Hematopoietic multipotent progenitor cell treated with erythropoietin and hydrocortisone succinate and interleukin-3 and kit ligand, for 6 days (in vitro differentiated cells): Measurements from ENCODE around the gene SMKR1.
"Not testable (repeated sequence)": the region's sequence is repeated elsewhere in the genome, so short reads cannot be mapped to it uniquely, and the experiment has no call there.

Experiments
- DNase-seq: peaks from one replicate; pipeline ENCODE4 v3.0.0-alpha.2; 2015

The SMKR1 gene

DNA sequence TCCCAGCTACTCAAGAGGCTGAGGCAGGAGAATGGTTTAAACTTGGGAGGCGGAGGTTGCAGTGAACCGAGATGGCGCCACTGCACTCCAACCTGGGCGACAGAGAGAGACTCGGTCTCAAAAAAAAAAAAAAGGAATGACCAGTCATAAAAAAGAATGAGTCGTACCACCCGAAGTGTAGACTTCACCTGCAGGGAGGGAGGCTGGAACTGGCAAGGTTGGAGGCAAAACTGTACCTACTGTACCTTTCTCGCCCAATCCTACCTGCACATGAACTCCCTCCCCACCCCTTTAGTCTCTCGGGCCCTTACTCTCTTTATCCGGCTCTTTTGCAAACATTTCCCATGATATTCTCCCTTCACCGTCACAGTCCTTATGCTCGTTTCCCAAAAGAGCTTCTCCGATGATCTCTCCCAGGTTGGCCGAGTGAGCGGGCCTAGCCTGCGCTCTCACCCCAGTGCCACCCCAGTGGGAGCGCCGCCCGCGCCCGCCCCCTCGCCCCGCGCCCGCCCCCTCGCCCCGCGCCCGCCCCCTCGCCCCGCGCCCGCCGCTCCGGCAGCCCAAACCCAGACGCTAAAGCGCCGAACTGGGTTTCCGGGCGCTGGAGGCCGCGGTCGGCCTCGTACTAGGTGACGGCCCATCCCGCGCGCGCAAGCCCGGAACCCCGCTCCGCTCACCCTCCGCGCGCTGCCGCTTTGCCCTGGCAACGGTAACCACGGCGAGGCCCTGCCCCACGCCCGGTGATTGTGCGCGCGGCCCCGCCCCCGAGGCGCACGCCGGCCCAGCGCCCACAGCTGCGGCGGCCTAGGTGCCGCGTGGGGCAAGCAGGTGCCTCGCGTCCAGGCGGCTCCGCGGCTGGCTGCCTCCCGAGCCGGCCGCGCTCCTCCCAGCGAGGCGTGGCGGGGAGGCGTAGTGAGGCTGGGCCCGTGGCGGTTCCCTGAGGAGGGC, at the start of gene SMKR1:
TSS of gene SMKR1 (plus strand) at position 772 of the 948 bp plus-strand sequence. CDS start 294 bp downstream, outside the sequence.
- peak; percentile 83 for DNase-seq

DNA sequence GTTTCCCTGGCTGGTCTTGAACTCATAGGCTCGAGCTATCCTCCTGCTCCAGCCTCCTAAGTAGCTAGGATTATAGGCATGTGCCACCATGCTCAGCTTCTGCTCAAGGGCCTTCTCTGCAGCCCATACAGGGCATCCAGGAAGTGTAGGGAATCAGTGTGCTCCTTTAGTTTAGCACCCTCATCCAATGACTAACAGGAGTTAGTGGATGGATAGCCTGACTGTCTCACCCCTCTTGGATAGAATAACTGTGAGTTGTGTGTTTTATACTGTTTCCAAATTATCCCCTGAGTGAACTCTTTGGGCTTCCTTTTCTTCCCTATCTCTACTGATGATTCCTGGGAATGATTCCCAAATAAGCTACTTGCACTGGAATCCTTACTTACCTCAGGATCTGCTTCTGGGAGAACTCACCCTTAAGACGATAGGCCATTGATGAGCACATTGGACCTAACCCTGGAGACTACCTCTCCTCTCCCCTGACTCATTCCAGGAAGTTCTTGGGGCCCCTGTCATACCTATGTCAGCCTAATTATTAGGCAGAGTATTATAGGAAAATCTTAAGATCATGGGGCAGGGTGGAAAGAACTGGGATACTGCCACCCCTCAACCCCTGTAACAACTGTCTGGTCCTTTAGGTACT, 49.6 kb upstream of the SMKR1 start:
- DNase-seq, result no peak

DNA sequence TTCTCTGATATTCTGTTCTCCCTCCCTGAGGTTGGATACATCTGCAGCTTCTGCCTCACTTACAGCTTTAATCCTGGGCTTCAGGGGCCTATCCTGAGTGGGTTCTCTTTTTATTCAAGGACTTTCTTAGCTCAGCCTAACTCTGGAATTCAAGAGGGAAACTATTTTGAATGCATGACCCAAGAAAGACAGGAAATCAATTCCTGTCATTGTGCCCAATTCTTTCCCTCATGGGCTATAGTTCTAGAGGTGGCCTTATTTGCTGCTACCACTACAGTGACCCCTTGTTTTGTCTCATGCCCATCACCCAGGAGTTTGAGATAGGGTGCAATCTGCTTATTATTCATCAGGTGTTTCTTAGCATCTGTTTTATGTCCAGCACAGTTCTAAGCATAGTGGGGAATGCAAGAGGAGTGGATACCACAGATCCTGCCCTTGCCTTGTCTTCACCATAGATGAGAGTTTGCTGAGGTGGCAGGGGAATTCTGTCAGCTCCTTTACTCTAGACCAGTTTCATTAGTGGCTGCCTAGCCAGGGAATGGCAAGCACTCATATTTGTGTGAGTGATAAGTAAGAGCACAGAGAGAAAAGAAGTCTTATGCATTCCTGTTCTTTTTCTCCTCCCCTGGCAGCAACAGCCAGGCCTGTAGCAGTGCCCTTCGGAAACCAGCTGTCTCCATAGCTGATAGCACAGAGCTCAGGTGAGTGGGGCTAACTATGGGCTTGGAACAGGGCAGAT, 48.7 kb upstream of the SMKR1 start:
- DNase-seq, result no peak

DNA sequence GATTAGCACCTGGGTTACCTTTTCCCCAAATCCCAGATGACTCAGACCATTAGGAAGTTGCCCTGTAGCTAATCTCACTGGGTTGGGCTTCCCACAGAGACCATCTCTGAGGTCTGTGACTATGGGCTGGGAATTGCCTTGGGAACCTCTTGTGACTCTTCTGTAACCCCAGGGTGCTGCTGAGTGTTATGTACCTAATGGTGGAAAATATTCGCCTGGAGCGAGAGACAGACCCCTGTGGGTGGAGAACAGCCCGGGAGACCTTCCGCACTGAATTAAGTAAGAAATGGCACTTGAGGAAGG, 48.1 kb upstream of the SMKR1 start:
- no peak for DNase-seq

DNA sequence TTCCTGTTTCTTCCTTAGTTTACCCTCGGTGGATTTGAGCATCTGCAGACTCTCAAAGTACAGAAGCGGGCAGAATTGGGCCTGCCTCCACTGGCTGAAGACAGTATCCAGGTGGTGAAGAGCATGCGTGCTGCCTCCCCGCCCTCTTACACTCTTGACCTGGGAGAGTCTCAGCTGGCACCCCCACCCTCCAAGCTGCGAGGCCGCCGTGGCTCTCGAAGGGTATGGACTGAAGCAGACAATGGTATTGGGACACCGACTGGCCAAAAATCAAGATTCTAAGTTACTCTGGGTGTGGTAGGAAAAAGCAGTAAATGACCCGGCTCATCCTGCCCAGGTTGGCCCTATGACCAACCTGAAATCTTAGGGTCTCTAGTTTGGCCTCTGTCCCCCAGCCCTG, 45.9 kb upstream of the SMKR1 start:
- DNase-seq, result no peak

DNA sequence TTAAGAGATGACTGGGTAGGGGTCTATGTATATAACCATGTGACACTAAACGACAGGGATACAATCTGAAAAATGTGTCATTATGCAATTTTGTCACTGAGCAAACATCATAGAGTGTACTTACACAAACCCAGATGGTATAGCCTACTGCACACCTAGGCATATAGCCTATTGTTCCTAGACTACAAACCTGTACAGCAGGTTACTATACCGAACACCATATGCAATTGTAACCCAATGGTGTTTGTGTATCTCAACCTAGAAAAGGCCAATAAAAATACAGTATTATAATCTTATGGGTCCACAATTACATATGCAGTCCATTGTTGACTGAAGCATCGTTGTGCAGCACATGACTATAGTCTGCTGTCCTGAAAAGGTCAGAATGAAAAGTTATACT, 45.2 kb upstream of the SMKR1 start:
- DNase-seq, result no peak

DNA sequence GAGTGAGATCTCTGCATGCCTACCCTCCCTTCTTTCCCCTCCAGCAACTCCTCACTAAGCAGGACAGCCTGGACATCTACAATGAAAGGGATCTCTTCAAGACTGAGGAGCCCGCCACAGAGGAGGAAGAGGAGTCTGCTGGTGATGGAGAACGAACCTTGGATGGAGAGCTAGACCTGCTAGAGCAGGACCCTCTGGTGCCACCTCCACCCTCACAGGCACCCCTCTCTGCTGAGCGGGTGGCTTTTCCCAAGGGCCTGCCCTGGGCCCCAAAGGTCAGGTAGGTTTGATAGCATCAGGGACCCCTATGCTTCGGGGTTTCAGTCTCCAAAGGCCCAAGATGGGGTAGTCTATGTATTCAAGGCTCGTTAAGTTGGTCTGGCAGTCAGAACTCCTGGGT, 44.2 kb upstream of the SMKR1 start:
- no peak for DNase-seq

DNA sequence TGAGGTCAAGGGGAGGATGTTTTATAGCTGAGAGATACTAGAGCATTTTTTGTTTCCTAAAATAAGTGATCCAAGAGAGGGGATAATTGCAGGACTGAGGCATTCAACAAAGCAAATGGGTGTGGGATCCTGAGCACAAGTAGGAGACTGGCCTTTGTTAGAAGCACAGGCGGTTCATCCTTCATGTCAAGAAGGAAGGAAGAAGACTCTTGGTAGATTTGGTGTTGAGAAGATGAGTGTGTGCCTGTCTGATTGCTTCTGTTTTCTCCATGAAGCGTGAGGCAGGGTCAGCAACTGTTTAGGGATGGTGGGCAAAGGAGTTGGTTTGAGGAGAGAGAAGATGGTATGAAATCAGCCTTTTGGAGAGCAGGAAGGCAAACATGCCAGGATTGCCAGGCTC, 40.5 kb upstream of the SMKR1 start:
- DNase-seq, result no peak

DNA sequence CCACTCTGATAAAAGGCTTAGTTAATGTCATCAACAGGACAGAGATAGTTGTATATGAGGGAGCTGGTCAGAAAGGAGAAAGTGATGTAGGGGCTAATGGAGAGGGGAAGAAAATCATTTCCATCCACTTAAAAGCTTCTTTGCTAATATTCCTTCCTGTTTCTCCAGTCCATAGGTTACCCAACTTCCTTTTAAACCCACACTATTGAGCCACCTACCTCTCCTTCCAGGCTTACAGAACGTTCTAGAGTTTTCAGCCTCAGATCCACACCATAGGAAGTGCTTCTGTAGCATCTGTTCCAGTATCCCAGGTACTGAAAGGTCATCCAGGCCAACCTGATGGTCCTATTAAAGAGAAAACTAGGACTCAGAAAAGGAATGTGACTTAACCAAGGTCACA, 39.9 kb upstream of the SMKR1 start:
- no peak for DNase-seq

DNA sequence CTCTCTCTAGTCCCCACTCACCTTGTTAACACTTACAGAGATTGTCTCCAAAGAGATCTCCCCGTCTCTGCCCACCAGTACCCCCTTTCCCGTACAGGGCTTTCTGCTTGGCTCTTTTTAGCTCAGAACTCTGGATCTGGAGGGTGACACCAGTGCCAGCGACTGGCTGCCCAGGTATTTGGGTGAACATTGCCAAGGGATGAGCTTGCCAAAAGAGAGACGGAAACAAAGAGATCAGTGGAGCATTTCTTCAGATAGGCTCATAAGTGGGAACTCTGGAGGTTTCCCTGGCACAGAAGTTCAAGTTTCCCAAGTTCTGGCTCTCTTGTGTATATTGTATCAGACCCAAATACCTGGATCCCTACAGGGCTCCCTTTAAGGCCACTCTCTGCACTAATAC, 38.1 kb upstream of the SMKR1 start:
- no peak for DNase-seq

DNA sequence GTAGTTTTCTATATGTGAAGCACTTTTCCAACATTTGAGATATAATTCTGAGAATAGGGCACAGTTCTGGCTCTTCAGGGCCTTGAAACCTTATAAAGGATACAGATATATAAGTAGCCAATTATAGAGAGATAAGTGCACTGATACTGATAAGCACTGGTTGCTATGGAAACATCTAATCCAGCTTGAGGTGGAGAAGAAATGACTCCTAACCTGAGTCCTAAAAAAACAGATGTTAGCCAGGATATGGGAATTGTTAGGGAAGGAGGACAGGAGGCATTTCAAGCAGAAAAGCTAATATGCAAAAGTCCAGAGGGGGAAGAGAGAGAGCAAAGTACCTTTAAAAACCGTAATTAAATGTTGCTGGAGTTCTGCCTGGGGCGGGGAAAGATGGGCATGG, 37.3 kb upstream of the SMKR1 start:
- no peak for DNase-seq

DNA sequence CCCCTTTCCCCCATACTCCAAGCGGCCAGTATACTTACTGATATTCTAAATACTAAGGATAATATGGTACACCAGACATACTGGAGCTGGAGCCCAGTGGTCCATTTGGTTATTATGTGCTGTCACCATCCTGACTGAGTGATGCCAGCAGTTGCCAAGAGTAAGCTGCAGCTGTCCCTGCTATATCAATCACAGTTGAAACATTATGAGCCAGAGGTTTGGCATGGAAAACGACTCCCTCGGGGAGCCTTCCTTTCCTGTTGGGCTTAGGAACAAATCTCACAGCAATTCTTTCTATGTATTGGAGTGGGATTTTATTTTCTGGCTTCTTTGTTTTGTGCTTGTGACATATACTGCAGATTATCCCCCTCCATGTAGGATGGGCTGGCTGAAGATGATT, 35.5 kb upstream of the SMKR1 start:
- DNase-seq, result no peak

DNA sequence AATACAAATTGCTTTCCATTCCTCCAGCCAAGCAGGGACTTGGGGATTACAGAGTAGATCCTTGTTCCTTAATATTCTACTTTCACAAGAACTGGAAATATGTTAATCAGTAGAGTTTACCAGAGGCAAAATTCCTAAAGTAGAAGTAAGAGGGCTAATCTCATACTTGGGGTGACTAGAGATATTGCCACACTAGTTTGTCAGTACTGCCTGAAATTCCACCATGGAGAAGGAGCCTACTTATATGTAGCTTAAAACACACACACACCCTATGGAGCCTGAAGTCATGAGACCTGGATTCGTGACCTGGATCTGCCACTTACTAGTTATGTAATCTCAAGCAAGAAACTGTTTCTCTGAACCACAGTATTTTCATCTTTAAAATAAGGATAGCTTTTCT, 34.2 kb upstream of the SMKR1 start:
- no peak for DNase-seq

DNA sequence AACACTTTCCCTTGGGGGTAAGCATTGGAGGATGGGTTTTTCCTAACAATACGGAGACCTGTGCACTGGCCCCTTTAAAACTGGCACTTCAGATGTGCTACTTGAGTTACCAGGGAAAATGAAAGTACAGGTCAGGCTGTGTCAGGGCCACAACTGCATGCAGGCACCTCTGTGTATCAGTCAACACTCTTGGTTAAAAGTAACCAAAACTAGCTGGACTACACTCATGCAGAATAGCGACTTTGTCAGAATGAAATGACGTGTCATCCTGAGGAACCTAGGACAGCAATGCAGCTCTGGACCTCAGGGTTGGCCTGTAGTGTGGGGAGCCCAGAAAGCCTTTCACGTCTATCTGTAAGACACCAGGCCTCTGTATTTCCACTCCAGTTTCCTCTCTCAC, 33.8 kb upstream of the SMKR1 start:
- DNase-seq, result no peak

DNA sequence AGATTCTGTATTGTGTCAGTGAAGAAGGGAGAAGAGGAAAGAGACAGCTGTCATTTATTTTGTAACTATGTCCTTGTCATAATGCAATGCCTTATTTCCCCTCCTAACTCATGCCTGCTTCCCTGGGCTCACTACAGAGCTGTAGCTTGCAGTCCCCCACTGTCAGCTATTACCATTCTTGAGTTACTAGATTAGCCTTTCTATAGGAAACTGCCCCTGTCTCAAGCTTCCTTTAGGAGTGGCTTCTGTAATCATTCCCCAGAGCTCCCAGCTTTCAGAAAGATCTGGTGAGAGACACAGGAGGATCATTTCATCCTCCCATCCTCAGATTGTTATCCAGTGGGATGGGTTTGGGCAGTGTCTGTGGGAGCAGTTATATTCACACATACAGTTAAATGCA, 32.4 kb upstream of the SMKR1 start:
- DNase-seq, result no peak

DNA sequence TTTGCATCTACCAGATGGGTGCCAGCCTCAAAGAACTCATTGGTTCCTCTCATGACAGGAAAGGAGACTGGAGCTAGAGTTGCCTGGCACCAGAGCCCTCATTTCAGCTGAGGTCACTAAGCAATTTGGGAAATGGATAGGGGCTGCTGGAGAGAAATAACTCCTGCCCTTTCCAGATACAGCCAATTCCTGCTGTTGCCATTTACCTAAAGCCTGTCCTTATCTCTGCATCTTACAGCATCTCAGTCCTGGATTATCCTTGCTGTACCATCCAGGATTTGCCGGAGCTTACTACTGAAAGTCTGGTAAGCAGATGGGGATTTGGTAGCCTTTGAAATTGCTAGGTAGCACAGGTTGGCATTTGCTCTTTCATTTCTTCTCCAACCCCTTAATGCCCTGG, 31.9 kb upstream of the SMKR1 start:
- DNase-seq, result no peak

DNA sequence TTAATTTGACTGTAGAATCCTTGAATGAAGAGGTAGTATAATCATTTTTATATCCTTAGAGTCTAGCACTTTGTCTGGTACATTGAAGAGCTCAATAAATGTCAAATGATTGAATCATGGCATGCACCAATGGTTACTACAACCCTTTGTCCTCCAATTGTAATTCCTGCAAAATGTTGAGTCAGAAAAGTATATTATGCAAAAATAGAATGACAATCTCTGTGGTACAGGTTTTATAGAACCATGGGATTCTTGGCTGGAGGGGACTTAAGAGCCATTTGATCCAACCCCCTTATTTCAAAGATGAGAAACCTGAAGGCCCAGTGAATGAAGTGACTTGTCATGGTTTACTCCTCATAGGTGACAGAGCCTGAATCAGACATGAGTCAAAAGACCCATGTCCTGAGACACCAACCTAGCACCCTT, 30.9 kb upstream of the SMKR1 start:
- no peak for DNase-seq

DNA sequence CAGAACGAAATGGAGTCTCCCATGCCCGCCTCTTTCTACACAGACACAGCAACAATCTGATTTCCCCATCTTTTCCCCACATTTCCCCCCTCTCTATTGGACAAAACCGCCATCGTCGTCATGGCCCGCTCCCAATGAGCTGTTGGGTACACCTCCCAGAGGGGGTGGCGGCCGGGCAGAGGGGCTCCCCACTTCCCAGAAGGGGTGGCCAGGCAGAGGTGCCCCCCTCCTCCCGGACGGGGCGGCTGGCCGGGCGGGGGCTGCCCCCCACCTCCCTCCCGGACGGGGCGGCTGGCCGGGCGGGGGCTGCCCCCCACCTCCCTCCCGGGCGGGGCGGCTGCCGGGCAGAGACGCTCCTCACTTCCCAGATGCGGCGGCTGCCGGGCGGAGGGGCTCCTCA, 26.4 kb upstream of the SMKR1 start:
- DNase-seq, result not testable (repeated sequence)

DNA sequence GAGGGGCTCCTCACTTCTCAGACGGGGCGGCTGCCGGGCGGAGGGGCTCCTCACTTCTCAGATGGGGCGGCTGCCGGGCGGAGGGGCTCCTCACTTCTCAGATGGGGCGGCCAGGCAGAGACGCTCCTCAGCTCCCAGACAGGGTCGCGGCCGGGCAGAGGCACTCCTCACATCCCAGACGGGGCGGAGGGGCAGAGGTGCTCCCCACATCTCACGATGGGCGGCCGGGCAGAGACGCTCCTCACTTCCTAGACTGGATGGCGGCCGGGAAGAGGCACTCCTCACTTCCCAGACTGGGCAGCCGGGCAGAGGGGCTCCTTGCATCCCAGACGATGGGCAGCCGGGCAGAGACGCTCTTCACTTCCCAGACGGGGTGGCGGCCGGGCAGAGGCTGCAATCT, 25.9 kb upstream of the SMKR1 start:
- DNase-seq, result not testable (repeated sequence)

DNA sequence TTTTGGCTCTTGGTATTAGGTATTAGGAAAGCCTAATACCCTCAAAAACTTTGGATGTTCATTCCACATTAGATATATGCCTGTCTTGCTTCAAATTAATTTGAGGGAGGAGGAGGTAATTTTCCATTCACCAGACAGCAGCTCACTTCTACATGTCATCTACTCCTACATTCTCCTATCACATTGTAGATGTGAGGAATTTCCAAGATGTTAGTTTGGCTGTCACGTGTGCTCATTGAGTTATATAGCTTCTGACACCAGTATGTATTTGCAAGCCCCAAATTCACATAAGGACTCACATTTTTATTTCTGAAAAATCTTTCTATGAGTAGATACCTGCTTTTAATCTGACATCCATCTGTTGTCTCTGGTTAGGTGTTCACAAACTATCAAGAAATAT, 22.5 kb upstream of the SMKR1 start:
- no peak for DNase-seq

DNA sequence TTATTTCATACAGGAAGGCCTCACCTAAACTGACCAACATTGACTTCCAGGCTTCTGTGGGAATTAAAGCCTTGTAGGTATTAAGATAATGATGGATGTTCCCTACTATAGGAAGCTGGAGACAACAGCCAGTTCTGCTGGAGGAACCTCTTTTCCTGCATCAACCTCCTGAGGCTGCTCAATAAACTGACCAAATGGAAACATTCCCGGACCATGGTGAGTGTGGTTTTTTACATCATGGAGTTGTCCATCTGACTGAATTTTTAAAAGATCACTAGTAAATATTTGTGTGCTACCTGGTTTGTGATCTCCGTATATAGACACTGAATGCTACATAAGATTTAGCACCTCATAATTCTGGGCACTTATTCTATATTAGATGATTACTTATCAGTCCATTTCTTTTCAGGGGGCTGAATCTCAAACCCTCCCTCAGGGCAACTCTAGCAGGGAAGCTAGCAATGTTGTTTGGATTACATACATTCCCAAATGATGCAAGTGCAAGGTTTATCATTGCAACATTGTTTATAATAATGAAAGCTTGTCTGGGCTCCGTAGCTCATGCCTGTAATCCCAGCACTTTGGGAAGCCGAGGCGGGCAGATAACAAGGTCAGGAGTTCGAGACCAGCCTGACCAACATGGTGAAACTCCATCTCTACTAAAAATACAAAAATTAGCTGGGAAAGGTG, 21.5 kb upstream of the SMKR1 start:
- no peak for DNase-seq

DNA sequence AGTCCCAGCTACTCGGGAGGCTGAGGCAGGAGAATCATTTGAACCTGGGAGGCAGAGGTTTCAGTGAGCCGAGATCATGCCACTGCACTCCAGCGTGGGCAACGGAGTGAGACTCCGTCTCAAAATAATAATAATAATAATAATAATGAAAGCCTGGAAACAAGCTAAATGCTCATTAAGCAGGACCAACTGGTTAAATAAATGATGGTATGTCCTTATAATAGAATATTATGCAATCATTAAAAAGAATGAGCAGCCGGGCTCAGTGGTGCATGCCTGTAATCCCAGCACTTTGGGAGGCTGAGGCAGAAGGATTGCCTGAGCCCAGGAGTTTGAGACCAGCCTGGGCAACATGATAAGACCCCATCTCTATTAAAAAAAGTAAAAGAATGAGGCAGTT, 21.0 kb upstream of the SMKR1 start:
- DNase-seq, result not testable (repeated sequence)

DNA sequence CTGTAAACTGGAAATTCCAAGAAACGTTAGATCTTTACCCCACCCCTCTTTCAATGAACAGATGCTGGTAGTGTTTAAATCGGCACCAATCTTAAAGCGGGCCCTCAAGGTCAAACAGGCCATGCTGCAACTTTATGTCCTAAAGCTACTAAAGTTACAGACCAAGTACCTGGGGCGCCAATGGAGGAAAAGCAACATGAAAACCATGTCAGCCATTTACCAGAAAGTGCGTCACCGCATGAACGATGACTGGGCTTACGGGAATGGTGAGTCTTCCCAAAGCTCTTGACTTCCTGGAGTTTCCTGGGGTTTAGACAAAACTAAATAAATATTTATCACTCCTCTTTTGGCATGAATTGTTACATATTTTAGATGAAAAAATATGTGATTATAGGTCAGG, 19.6 kb upstream of the SMKR1 start:
- no peak for DNase-seq
